Stimulated activated CD8-positive, alpha-beta memory T cell treated with anti-CD3 and anti-CD28 coated beads, Interleukin-15, amount 100 ng/mL, for 48 hours (primary cell): ENCODE results near the gene ITPRIPL2.

Source experiments
- DNase-seq, 2 donors: peaks; one replicate each; pipeline ENCODE4 v3.0.0-alpha.2; 2020; ENCODE audit warnings: low read depth in 2 of 2

Gene ITPRIPL2

GRCh38 chr16:19119564-19119963, 5.8 kb downstream of the ITPRIPL2 start:
- DNase-seq = no peak

- DNase-seq = no peak
Observed at GRCh38 chr16:19123535-19124178, 9.9 kb downstream of the ITPRIPL2 start.

- DNase-seq = no peak
Observed at GRCh38 chr16:19126300-19126699, 12.5 kb downstream of the ITPRIPL2 start.

GRCh38 chr16:19127205-19127604, 13.4 kb downstream of the ITPRIPL2 start:
- no peak for DNase-seq

GRCh38 chr16:19127674-19128131, 13.9 kb downstream of the ITPRIPL2 start:
- no peak for DNase-seq

- no peak for DNase-seq
Observed at GRCh38 chr16:19128454-19129200, 14.9 kb downstream of the ITPRIPL2 start.

- no peak for DNase-seq
Observed at GRCh38 chr16:19130385-19130784, 16.6 kb downstream of the ITPRIPL2 start.

- DNase-seq = no peak
Observed at GRCh38 chr16:19130852-19131824, 17.4 kb downstream of the ITPRIPL2 start.

GRCh38 chr16:19131825-19132218, 18.1 kb downstream of the ITPRIPL2 start:
- DNase-seq = no peak

- no peak for DNase-seq
Observed at GRCh38 chr16:19132255-19132654, 18.5 kb downstream of the ITPRIPL2 start.

- no peak for DNase-seq
Observed at GRCh38 chr16:19132898-19133297, 19.1 kb downstream of the ITPRIPL2 start.

- DNase-seq = no peak
Observed at GRCh38 chr16:19133600-19133999, 19.8 kb downstream of the ITPRIPL2 start.

- no peak for DNase-seq
Observed at GRCh38 chr16:19135201-19135842, 21.6 kb downstream of the ITPRIPL2 start.

GRCh38 chr16:19135896-19136438, 22.2 kb downstream of the ITPRIPL2 start:
- no peak for DNase-seq

- DNase-seq = no peak
Observed at GRCh38 chr16:19136549-19137196, 22.9 kb downstream of the ITPRIPL2 start.

- no peak for DNase-seq
Observed at GRCh38 chr16:19137201-19138128, 23.7 kb downstream of the ITPRIPL2 start.

- no peak for DNase-seq
Observed at GRCh38 chr16:19138601-19139000, 24.8 kb downstream of the ITPRIPL2 start.

GRCh38 chr16:19139436-19140091, 25.8 kb downstream of the ITPRIPL2 start:
- no peak for DNase-seq

GRCh38 chr16:19140396-19140795, 26.6 kb downstream of the ITPRIPL2 start:
- no peak for DNase-seq
